Endothelial cell of umbilical vein (primary cell): ENCODE results near the gene EIF5B. TPM values are rescaled to one million over a fixed set of nuclear protein-coding genes. Genes with fewer than 3 reads are reported as not detected.

Experiments used
- BruUV-seq: library from RNA; stranded (reverse); fragments of 400-500 nt; replicated peaks from 2 replicates; lab custom pipeline; 2021; lab: Mats Ljungman, UMichigan
- CTCF ChIA-PET: fragments of 300-600, 350-600 bp; sonication (Branson Sonifier 250); formaldehyde crosslinking; loops from one replicate; lab custom pipeline; 2021; ENCODE audit warnings: antibody characterized with exemption, inconsistent platforms; lab: Charles Lee
- POLR2A ChIA-PET: fragments of 300-600, 350-600 bp; sonication (Branson Sonifier 250); formaldehyde crosslinking; loops from one replicate; lab custom pipeline; 2021; ENCODE audit warnings: antibody characterized with exemption, inconsistent platforms; lab: Charles Lee
- DNase-seq: peaks from one replicate; pipeline ENCODE4 v3.0.0-alpha.2; 2011; ENCODE audit warnings: low read depth, low spot score
- FAIRE-seq: peaks from 2 replicates; lab custom pipeline; 2011; peaks lifted over from hg19 to GRCh38; lab: Jason Lieb, UNC
- H2AFZ ChIP-seq: 2 replicates; pipeline ENCODE4 v1.6.0; 2012; ENCODE audit warnings: low read depth, low read length, control low read depth, inconsistent platforms
- H3K27ac ChIP-seq: 2 replicates; pipeline ENCODE4 v1.5.1; 2011; ENCODE audit warnings: low read depth, mild to moderate bottlenecking, control low read depth, low read length, moderate library complexity; ENCODE audit not compliant: insufficient read depth
- H3K27me3 ChIP-seq, 2 experiments: 2 replicates each; pipeline versions ENCODE4 v1.6.0 to v1.6.1; 2011; ENCODE audit warnings: low read length in 2 of 2, mixed read lengths in 1 of 2; ENCODE audit not compliant: control insufficient read depth in 2 of 2, insufficient read depth in 2 of 2
- H3K36me3 ChIP-seq, 2 experiments: 2 replicates in 1 of 2; 3 replicates in 1 of 2; pipeline ENCODE4 v1.5.1; 2011; ENCODE audit warnings: low read length in 2 of 2, mild to moderate bottlenecking in 1 of 2, moderate library complexity in 1 of 2; ENCODE audit not compliant: control insufficient read depth in 2 of 2, insufficient read depth in 2 of 2; ENCODE audit errors: extremely low read depth in 1 of 2
- H3K4me1 ChIP-seq: 3 replicates; pipeline ENCODE4 v1.5.1; 2011; ENCODE audit warnings: mild to moderate bottlenecking, low read length; ENCODE audit not compliant: control insufficient read depth, insufficient read depth; ENCODE audit errors: extremely low read depth
- H3K4me2 ChIP-seq: 2 replicates; pipeline ENCODE4 v1.6.1; 2011; ENCODE audit warnings: low read length, control low read depth, mixed read lengths; ENCODE audit not compliant: insufficient read depth
- H3K4me3 ChIP-seq, 3 experiments: fragments of 200-600 bp in 1 of 3; sonication (generic), shearing (Covaris generic) in 1 of 3; replicated peaks in 1 of 3; 2 replicates each; pipeline ENCODE4 v1.5.1; 2011 to 2016; ENCODE audit warnings: control low read depth in 3 of 3, low read length in 3 of 3, mild to moderate bottlenecking in 2 of 3, inconsistent platforms in 1 of 3, low read depth in 1 of 3, moderate library complexity in 1 of 3; ENCODE audit not compliant: insufficient read depth in 1 of 3
- H3K79me2 ChIP-seq: 2 replicates; pipeline ENCODE4 v1.6.0; 2012; ENCODE audit warnings: low read length, inconsistent platforms; ENCODE audit not compliant: control insufficient read depth, insufficient read depth
- H3K9ac ChIP-seq: replicated peaks from 2 replicates; pipeline ENCODE3; 2011; ENCODE audit warnings: low read length, control low read depth; ENCODE audit not compliant: insufficient read depth; ENCODE audit errors: extremely low read depth
- H3K9me1 ChIP-seq: replicated peaks from 3 replicates; pipeline ENCODE4 v1.6.0; 2011; ENCODE audit warnings: mild to moderate bottlenecking, low read length; ENCODE audit not compliant: control insufficient read depth, insufficient read depth; ENCODE audit errors: extremely low read depth
- H3K9me3 ChIP-seq: replicated peaks from 2 replicates; pipeline ENCODE4 v1.5.1; 2012; ENCODE audit warnings: low read length, inconsistent platforms; ENCODE audit not compliant: control insufficient read depth, insufficient read depth
- H4K20me1 ChIP-seq: replicated peaks from 2 replicates; pipeline ENCODE3; 2011; ENCODE audit warnings: mild to moderate bottlenecking, low read length; ENCODE audit not compliant: control insufficient read depth, insufficient read depth; ENCODE audit errors: extremely low read depth
- CTCF ChIP-seq, 2 donors: IDR thresholded peaks; 1 replicate in 1 of 2; 2 replicates in 1 of 2; pipeline ENCODE4 v1.5.1; 2011; ENCODE audit warnings: low read length in 2 of 2, mild to moderate bottlenecking in 2 of 2, moderate library complexity in 2 of 2, control low read depth in 1 of 2, inconsistent platforms in 1 of 2, low read depth in 1 of 2; ENCODE audit not compliant: insufficient read depth in 1 of 2; ENCODE audit errors: extremely low read depth in 1 of 2
- EZH2 ChIP-seq: IDR thresholded peaks from 2 replicates; pipeline ENCODE4 v1.6.1; 2012; ENCODE audit warnings: borderline replicate concordance, low read depth, mild to moderate bottlenecking, moderate library complexity, low read length, inconsistent platforms; ENCODE audit not compliant: severe bottlenecking
- FOS ChIP-seq: IDR thresholded peaks from 2 replicates; pipeline ENCODE4 v1.6.1; 2011; ENCODE audit warnings: mild to moderate bottlenecking, low read length, moderate library complexity, borderline replicate concordance; ENCODE audit not compliant: insufficient read depth
- GATA2 ChIP-seq: IDR thresholded peaks from 2 replicates; pipeline ENCODE4 v1.7.0; 2011; ENCODE audit warnings: low read depth, mild to moderate bottlenecking, moderate library complexity, mixed read lengths, low read length; ENCODE audit not compliant: insufficient read length, insufficient read depth
- JUN ChIP-seq: IDR thresholded peaks from 2 replicates; pipeline ENCODE4 v1.6.1; 2011; ENCODE audit warnings: borderline replicate concordance, low read depth; ENCODE audit not compliant: insufficient read length, insufficient read depth
- MAX ChIP-seq: IDR thresholded peaks from 2 replicates; pipeline ENCODE4 v1.6.1; 2011; ENCODE audit not compliant: insufficient read depth, insufficient read length
- MYC ChIP-seq: IDR thresholded peaks from one replicate; pipeline ENCODE4 v1.6.1; 2011; ENCODE audit warnings: mild to moderate bottlenecking, low read depth, low read length
- POLR2A ChIP-seq: IDR thresholded peaks from 2 replicates; pipeline ENCODE4 v1.6.1; 2012; ENCODE audit warnings: low read depth, mild to moderate bottlenecking, control low read depth, low read length
- POLR2AphosphoS5 ChIP-seq: IDR thresholded peaks from 2 replicates; pipeline ENCODE4 v1.6.1; 2012; ENCODE audit warnings: low read depth, mild to moderate bottlenecking, control low read depth, low read length, moderate library complexity; ENCODE audit not compliant: insufficient read depth
- dilution Hi-C: fragments of 300-500 bp; cut with MboI; formaldehyde crosslinking; loops from one replicate; pipeline ENCODE4 v1.15.0; 2019; ENCODE audit warnings: low sequenced_read_pairs; ENCODE audit not compliant: extremely low pct_ligation_motif_present
- intact Hi-C: fragments of 100-400 bp; cut with micrococcal nuclease; formaldehyde crosslinking; loops from one replicate; pipeline ENCODE4 v1.10.0; 2022
- polyA plus RNA-seq, 4 experiments: library from polyadenylated mRNA; depleted of rRNA in 3 of 4; stranded (reverse) in 3 of 4; unstranded in 1 of 4; fragments of >200 nt; gene quantifications; 2 replicates each; pipeline versions ENCODE4 v1.2.1 to v1.2.3, GENCODE V29; 2011 to 2012; ENCODE audit warnings: missing spikeins in 1 of 4
- total RNA-seq: library from RNA; stranded (reverse); gene quantifications from 2 replicates; pipeline ENCODE4 v1.2.3, GENCODE V29; 2021

The EIF5B gene
- total and polyA plus RNA-seq, 2 donors (not counting 3 experiments of a cell fraction or from before 2014, with no cell fraction given): 10.1 to 54.5 TPM

GRCh38 chr2:99395589-99396130 lies 58.5 kb downstream of the EIF5B start:
- Histone ChIP-seq H2AFZ (no peak overlapping the region), H3K36me3 (peaks cover 31 to 41% of the 10 kb centered on the region in 2 experiments), H3K4me3 (no peak overlapping the region), H3K9me1 (no peaks in the 10 kb centered on the region), H3K4me2 (no peak overlapping the region), H3K9me3 (no peaks in the 10 kb centered on the region), H3K27ac (no peak overlapping the region), H3K27me3 (no peaks in the 10 kb centered on the region), H3K9ac (no peak overlapping the region), H3K4me1 (no peaks in the 10 kb centered on the region), H3K79me2 (no peaks in the 10 kb centered on the region), H4K20me1 (no peaks in the 10 kb centered on the region)
- DNase-seq: no peak
- ChIA-PET POLR2A (no interaction called here), CTCF (no interaction called here)
- intact Hi-C loops: no loop called here
- TF ChIP-seq FOS: no peak
- no peak for TF ChIP-seq GATA2
- no peak for TF ChIP-seq MYC
- no peak for TF ChIP-seq POLR2A
- TF ChIP-seq JUN: no peak
- TF ChIP-seq EZH2: no peak
- no peak for FAIRE-seq
- no TSS peak for BruUV-seq
- dilution Hi-C loops: no loop called here

- Histone ChIP-seq H3K79me2 (no peaks in the 10 kb centered on the region), H3K9ac (no peak overlapping the region), H3K27ac (no peak overlapping the region), H3K9me3 (no peaks in the 10 kb centered on the region), H2AFZ (no peak overlapping the region), H3K27me3 (no peaks in the 10 kb centered on the region), H3K36me3 (peaks cover 30 to 40% of the 10 kb centered on the region in 2 experiments), H3K4me1 (no peaks in the 10 kb centered on the region), H3K4me3 (no peak overlapping the region), H3K9me1 (no peaks in the 10 kb centered on the region), H3K4me2 (no peak overlapping the region), H4K20me1 (no peaks in the 10 kb centered on the region)
- no peak for DNase-seq
- no TSS peak for BruUV-seq
- dilution Hi-C loops (no loop called here), intact Hi-C loops (no loop called here)
- POLR2A ChIA-PET: no interaction called here
- TF ChIP-seq CTCF (IDR thresholded peaks at IDR 0.05; ENCODE audit: extremely low read depth in 1 of 2, insufficient read depth in 1 of 2, low read depth in 1 of 2, low read length in 2 of 2): no peak
- TF ChIP-seq MAX: no peak
- TF ChIP-seq POLR2AphosphoS5: no peak
- TF ChIP-seq EZH2: no peak
- no peak for TF ChIP-seq GATA2
- TF ChIP-seq MYC: no peak
- no peak for TF ChIP-seq POLR2A
- TF ChIP-seq JUN: no peak
- no peak for TF ChIP-seq FOS
- CTCF ChIA-PET: no interaction called here
- FAIRE-seq: no peak
These were observed 60.2 kb downstream of the EIF5B start for GRCh38 chr2:99397266-99397920.
